Peyer's patch (tissue), 4 donors: ENCODE measurements around the gene RPEL1.

Experiments
- CTCF ChIP-seq, 6 experiments: fragments of 450-650 bp in 4 of 6; fragments of 200-600 bp in 2 of 6; sonication (generic) in 1 of 6; IDR thresholded peaks; one replicate each; pipeline ENCODE4 v1.5.1; 2017 to 2019; ENCODE audit warnings: antibody characterized with exemption in 6 of 6, mild to moderate bottlenecking in 3 of 6, moderate library complexity in 1 of 6
- POLR2A ChIP-seq, 2 donors: fragments of 450-650 bp; IDR thresholded peaks; one replicate each; pipeline ENCODE4 v1.5.1; 2017; ENCODE audit warnings: antibody characterized with exemption in 2 of 2, mild to moderate bottlenecking in 2 of 2, moderate library complexity in 2 of 2

- TF ChIP-seq POLR2A (IDR thresholded peaks at IDR 0.05) (no peak), CTCF (IDR thresholded peaks at IDR 0.05) (no peak)
These were observed 8.4 kb downstream of the RPEL1 start for GRCh38 chr10:103254113-103254512.
